GM03348 (cell line): ENCODE data around the gene THSD4.
"Not testable (repeated sequence)": the region's sequence is repeated elsewhere in the genome, so short reads cannot be mapped to it uniquely, and the experiment has no call there.

Experiments used
- DNase-seq: peaks from one replicate; pipeline ENCODE4 v3.0.0; 2012; ENCODE audit warnings: low spot score

THSD4 gene

GRCh38 chr15:71658827-71659729, 543.8 kb downstream of the THSD4 start:
- no peak for DNase-seq

GRCh38 chr15:71659730-71660067, 544.4 kb downstream of the THSD4 start:
- DNase-seq = no peak

DNA sequence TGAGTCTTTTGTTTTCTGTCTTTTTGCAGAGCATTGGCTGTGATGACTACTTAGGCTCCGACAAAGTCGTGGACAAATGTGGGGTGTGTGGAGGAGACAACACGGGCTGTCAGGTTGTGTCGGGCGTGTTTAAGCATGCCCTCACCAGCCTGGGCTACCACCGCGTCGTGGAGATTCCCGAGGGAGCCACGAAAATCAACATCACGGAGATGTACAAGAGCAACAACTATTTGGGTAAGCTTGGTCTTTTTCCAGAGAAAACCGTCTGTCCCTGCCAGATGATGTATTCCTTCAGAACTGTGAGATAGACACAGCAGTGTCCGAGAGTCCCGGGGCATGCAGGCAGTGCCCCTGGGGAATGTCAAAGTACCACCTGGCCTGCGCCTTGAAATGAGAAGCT, 545.2 kb downstream of the THSD4 start:
- DNase-seq = no peak

GRCh38 chr15:71662306-71662705, 547.0 kb downstream of the THSD4 start:
- no peak for DNase-seq

DNA sequence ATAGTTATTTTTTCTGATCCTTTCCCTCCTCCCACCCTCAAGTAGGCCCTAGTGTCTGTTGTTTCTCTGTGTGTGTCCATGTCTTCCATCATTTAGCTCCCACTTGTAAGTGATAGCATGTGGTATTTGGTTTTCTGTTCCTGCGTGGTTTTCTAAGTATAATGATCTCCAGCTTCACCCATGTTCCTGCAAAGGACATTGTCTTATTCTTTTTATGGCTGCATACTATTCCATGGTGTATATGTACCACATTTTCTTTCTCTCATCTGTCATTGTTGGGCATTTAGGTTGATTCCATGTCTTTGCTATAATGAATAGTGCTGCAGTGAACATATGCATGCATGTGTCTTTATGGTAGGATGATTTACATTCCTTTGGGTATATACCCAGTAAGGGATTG, 549.4 kb downstream of the THSD4 start:
- DNase-seq = no peak

GRCh38 chr15:71666763-71667620, 551.7 kb downstream of the THSD4 start:
- DNase-seq = no peak

GRCh38 chr15:71669688-71670087, 554.4 kb downstream of the THSD4 start:
- DNase-seq = no peak

- DNase-seq = not testable (repeated sequence)
Observed at GRCh38 chr15:71670222-71670621, 555.0 kb downstream of the THSD4 start.

GRCh38 chr15:71674354-71674753, 559.1 kb downstream of the THSD4 start:
- DNase-seq = no peak

DNA sequence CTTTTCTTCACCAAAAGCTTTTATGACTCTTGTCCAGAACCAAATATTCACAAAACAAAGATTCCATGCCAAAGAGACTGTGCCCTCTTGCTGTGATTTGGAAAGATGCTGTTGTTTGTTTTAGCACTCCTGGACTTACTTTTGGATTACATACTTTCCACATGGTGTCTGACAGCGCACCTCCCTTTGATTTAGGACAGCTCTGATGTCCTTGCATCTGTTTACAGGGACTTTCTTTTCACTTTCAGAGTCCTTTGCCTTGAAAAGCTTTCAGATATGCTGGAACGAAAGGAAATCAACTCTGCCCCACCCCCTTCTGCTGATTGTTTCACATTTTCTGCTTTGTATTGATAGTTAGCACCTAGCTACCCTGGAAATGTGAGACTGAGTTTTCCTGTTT, 562.1 kb downstream of the THSD4 start:
- no peak for DNase-seq

DNA sequence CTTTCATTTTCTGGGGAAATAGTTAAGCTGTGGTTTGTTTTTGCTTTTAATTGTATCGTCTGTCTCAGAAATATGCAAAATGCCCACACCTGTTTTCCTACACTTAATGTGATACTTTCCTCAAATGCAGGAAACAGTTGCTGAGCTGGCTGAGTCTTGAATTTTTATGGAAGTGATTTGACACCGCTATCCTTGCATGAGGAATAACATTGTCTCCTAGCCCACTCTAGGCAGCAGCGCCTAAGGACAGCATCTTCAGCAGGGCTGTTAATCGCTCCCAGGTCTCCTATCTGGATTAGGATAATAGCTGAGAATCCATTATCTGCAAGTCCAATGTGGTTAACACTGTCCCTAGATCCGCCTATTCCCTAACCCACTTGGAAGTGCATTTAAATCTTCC, 562.5 kb downstream of the THSD4 start:
- no peak for DNase-seq

DNA sequence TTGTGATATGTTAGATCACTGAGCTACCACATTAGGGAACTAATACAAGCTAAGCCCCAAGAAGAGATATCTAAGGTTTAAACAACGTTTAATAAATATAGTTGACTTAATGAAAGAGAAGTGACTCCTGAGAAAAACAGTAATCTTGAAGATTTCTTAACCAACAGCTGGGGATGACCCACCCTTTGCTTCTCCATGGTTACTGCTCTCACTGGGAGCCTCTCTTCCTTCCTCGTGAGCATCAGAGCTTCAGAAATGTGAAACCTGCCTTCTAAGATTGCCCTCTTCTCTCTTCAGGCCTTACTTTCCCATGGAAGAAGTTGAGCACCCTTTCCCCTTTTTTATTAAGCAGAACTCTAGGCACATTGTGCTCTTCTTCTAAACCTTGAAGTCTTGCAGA, 562.9 kb downstream of the THSD4 start:
- DNase-seq = no peak

GRCh38 chr15:71678605-71679004, 563.3 kb downstream of the THSD4 start:
- no peak for DNase-seq

GRCh38 chr15:71679223-71679792, 564.0 kb downstream of the THSD4 start:
- DNase-seq = no peak

DNA sequence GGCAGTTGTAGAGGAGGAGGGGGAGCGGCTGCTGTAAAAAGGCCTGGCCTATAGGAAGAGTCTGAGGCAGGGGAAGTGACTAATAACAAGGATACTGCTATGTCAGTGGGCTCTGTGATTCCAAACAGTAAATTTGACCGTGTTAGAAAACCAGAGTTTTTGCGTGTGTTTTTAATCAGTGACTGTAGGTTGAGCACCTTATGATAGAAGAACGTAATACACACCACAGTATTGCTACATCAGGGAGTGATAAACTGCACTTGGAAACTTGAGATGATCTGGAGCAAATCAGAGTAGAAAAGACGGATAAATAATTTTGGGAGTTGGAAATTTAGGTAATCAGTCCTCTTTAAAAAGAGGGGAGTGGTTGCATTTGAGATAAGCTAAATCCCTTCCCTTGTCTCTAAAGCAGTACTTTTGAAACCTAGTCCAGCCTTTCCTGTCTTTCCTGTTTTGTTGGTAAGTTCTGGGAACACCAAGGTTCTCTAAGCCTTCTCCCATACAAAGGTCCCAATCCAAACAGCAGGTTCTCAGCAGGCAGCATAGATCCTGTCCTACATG, 564.6 kb downstream of the THSD4 start:
- DNase-seq = no peak

DNA sequence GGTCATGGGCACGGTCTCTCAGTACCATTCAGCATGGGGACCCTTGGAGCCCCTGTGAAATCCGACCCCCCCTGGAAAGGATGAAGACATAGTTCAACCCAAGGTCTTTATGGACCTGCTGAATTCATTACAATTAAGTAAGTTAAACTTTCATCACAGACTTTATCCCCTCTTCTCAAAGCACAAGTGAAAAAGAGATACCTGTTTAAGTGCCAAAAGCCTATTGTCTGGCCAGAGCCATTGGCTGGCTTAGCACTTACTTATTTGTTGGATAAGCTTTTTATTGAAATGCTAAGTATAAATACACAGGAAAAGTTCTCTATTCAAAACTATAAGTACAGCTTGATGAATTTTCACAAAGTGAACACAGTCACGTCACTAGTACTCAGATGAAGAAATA, 566.7 kb downstream of the THSD4 start:
- no peak for DNase-seq

DNA sequence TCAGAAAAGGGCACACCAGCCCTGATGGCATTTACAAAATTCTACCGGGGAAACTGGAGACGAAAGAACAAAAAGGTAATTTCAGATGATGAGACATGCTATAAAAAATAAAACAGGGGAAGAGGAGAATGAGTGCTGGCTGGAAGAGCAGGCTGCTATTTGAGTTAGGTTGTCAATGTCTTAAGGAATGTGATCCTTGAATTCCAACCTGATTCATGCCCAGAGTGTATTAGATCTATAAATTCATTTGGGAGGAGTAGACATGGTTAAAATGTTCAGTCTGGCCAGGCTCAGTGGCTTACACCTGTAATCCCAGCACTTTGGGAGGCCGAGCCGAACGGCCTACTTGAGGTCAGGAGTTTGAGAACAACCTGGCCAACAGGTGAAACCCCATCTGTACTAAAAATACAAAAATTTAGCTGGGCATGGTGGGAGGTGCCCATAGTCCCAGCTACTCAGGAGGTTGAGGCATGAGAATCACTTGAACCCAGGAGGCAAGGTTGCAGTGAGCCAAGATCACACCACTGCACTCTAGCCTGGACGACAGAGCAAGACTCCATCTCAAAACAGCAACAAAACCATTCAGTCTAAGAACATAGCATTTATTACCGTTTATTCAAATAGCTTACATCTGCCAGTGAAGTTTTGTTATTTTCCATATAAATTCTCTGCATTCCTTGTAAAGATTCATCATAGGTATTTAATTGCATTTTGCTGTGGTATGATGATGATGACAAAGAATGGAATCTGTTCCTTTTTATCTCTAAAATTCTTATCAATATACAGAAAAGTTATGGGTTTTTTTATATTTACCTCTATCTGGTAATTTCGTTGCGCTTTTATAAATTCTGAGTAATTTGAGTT, 568.4 kb downstream of the THSD4 start:
- DNase-seq = peak; percentile 54

GRCh38 chr15:71685420-71685993, 570.2 kb downstream of the THSD4 start:
- no peak for DNase-seq

DNA sequence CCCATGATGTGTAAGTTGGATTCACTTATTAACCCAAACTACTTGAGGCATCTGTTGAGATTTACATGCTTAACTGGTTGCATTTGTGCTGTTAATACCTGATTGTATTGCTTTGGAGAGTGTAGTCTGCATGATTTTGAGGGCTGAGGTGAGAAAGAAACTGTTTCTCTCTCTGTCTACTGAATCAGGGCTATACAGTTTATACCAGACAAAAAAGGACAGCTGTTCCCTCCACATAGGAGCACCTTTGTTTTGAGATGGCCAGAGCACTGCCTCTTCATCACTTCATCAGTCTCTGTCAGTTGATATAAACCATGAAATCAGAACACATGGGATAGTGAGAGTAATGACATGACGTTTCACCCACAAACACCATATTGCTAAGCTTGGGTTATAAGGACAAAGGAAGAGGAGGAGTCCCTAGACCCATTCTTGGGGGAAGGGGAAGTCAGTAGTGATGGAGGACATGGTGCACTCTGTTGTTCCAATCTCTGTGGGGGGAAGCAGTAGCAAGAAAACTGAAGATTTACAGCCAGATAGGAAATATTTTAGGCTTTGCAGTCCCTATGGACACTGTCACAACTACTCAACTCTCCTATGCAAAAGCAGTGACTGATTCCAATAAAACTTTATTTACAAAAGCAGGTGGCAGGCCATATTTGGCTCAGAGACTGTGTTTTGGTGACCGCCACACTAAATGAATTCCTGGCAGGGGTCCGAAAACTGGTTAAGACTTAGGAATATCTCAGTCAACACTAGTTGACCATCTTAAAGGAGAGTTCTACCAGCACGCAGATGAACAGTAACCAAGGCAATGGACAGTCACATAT, 571.2 kb downstream of the THSD4 start:
- no peak for DNase-seq

- no peak for DNase-seq
Observed at GRCh38 chr15:71687902-71688508, 572.7 kb downstream of the THSD4 start.
